ENCODE data around the gene HJV. TPM values are rescaled to one million over a fixed set of nuclear protein-coding genes. Genes with fewer than 3 reads are reported as not detected.

HJV gene
- total and polyA plus RNA-seq, 2 of the 8 experiments (the other 6 are each of a cell fraction or from before 2014, with no cell fraction given), result 0.32 to 0.70 TPM

DNA sequence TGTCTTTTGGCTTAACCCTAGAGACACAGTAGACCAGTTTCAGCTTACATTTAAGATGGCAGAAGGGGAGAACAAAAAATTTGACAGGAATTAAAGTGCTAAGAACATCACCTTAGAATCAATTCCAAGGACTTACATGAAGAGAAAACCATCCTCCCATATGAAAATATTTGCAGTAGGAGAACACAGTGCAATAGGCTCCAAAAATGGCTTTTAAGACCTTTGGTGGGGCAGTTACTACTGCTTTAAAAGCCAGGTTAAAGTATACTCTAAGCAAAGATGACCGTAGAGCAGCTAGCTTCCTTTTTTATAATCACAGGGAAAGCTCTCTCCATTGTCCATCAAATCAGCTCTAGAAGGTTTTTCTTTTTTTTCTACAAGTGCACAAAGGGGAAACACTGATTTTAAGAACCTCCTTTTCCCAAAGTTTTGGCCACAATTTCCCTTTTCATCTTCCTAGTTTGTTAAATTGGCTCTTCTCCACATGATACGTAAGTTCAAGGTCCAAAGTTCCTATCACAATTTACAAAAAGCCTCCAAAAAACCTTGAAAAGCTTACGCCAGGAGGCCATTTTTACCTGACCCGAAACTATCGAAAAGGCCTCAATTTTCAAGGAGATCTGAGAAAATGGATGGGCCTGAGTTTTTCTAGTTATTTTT is 28.4 kb downstream of the HJV start:
- H2BK5ac ChIP-seq (ENCODE audit: low read depth, low read length), result no peak overlapping the region
- H2BK15ac ChIP-seq (ENCODE audit: low read length), result no peak overlapping the region
- no peak overlapping the region for H3K18ac ChIP-seq (ENCODE audit: extremely low read depth, low read length)
- H3K23me2 ChIP-seq (ENCODE audit: low read depth, low read length), result peaks cover 9% of the 10 kb centered on the region
- no peak overlapping the region for H2BK20ac ChIP-seq (ENCODE audit: low read length)
- ChIA-PET POLR2A (ENCODE audit: partially characterized antibody) (interaction anchor here (0.8 to 13.4 kb wide), 10 partner anchors 10 to 136 kb away, joined by 3 to 218 read pairs (median 6); partner anchors contain the start of genes HJV and RBM8A), CTCF (ENCODE audit: partially characterized antibody) (interaction anchor here (0.9 to 12.6 kb wide), 5 partner anchors 11 to 16 kb away, joined by 3 to 93 read pairs (median 3); no protein-coding TSS in a partner anchor)
- no peak overlapping the region for H2BK120ac ChIP-seq (replicated peaks; ENCODE audit: low read depth, low read length)
- H3K4ac ChIP-seq (replicated peaks; ENCODE audit: insufficient read length, low read depth, low read length), result no peak overlapping the region
- peak overlapping the region in 1 of 2 experiments; percentile 96; a peak in 2 of 4 replicates for H3K4me2 ChIP-seq (ENCODE audit: insufficient read depth in 1 of 2, low read depth in 2 of 2, low read length in 2 of 2)
- no peak overlapping the region for H3K9ac ChIP-seq (replicated peaks in 1 of 4; ENCODE audit: extremely low read depth in 1 of 4, low read depth in 3 of 4, low read length in 3 of 4)
- H3K14ac ChIP-seq (ENCODE audit: insufficient read length), result no peak overlapping the region
- H3K56ac ChIP-seq (replicated peaks; ENCODE audit: insufficient read length, low read depth, low read length), result no peak overlapping the region
- 92% methylated on average over 5 of the region's 5 CpGs; no CpG with 5 or more reads in 1 of the 2 experiments for WGBS, 2 experiments (ENCODE audit: extremely low coverage in 1 of 2, insufficient coverage in 1 of 2, insufficient read length in 1 of 2, insufficient replicate concordance in 2 of 2, low coverage in 1 of 2, low lambda C conversion rate in 2 of 2, missing lambda C conversion rate in 1 of 2)
- H3K4me1 ChIP-seq (replicated peaks in 1 of 4; ENCODE audit: control insufficient read depth in 3 of 4, insufficient read depth in 4 of 4, low read length in 3 of 4), result peaks cover 2 to 8% (median 5%) of the 10 kb centered on the region in 4 experiments; a peak in 4 of 7 replicates
- no peak overlapping the region for H2AK5ac ChIP-seq (ENCODE audit: low read depth, low read length)
- H3K79me2 ChIP-seq (ENCODE audit: control insufficient read depth in 1 of 2, insufficient read depth in 2 of 2, low read length in 2 of 2), result peaks cover 4 to 27% of the 10 kb centered on the region in 2 experiments; a peak in 3 of 4 replicates
- no peak overlapping the region for H3K23ac ChIP-seq (ENCODE audit: insufficient read length)
- no peak overlapping the region for H4K5ac ChIP-seq (ENCODE audit: insufficient read length, low read depth, low read length)
- H2AFZ ChIP-seq (ENCODE audit: low read length), result no peak overlapping the region
- DNase-seq (ENCODE audit: low read depth in 1 of 2, low spot score in 2 of 2) (no peak), FAIRE-seq (no peak)
- H3K27ac ChIP-seq (ENCODE audit: low read depth, low read length), result no peak overlapping the region
- H3K9me3 ChIP-seq (ENCODE audit: insufficient read depth in 2 of 2, low read depth in 1 of 2, low read length in 1 of 2), result no peaks in the 10 kb centered on the region
- no peak overlapping the region for H2BK12ac ChIP-seq (ENCODE audit: low read depth, low read length)
- peak overlapping the region in 2 of 4 experiments; percentile 90 to 96; a peak in 3 of 8 replicates for H3K4me3 ChIP-seq (ENCODE audit: extremely low read depth in 1 of 4, insufficient read depth in 2 of 4, low read depth in 3 of 4, low read length in 4 of 4)
- no peak overlapping the region for H4K91ac ChIP-seq (replicated peaks; ENCODE audit: insufficient read length, low read length)
- H4K8ac ChIP-seq (ENCODE audit: extremely low read depth, insufficient read depth, low read length), result no peak overlapping the region; the same call in 1 of the 2 replicates
- no peaks in the 10 kb centered on the region for H3K27me3 ChIP-seq (replicated peaks in 1 of 4; ENCODE audit: control insufficient read depth in 3 of 4, extremely low read depth in 1 of 4, insufficient read depth in 3 of 4, low read length in 3 of 4)
- peaks cover 0 to 2% of the 10 kb centered on the region in 2 experiments for H4K20me1 ChIP-seq (replicated peaks in 1 of 2; ENCODE audit: control insufficient read depth in 1 of 2, insufficient read depth in 2 of 2, low read length in 2 of 2)
- H3K79me1 ChIP-seq (ENCODE audit: low read depth, low read length), result peaks cover 6% of the 10 kb centered on the region; the same call in 1 of the 2 replicates
- peaks cover 17 to 35% (median 25%) of the 10 kb centered on the region in 4 experiments for H3K36me3 ChIP-seq (ENCODE audit: control insufficient read depth in 2 of 4, insufficient read depth in 4 of 4, low read length in 3 of 4)
- TF ChIP-seq SIN3A (conservative IDR thresholded peaks at IDR 0.05 in 1 of 2, IDR thresholded peaks at IDR 0.05 in 1 of 2; ENCODE audit: low read depth in 1 of 2, low read length in 2 of 2) (no peak), MAFK (IDR thresholded peaks at IDR 0.05; ENCODE audit: low read depth, low read length) (no peak), ASH2L (IDR thresholded peaks at IDR 0.05; ENCODE audit: low read length) (no peak), SRF (IDR thresholded peaks at IDR 0.05; ENCODE audit: low read depth, low read length) (no peak), RXRA (IDR thresholded peaks at IDR 0.05; ENCODE audit: insufficient read depth, low read depth, low read length) (no peak), BACH1 (IDR thresholded peaks at IDR 0.05; ENCODE audit: low read length) (no peak), CTBP2 (IDR thresholded peaks at IDR 0.05; ENCODE audit: borderline replicate concordance, insufficient read depth, insufficient read length, low read length) (no peak), TBP (IDR thresholded peaks at IDR 0.05; ENCODE audit: low read depth, low read length) (no peak), TAF1 (IDR thresholded peaks at IDR 0.05; ENCODE audit: low read depth, low read length) (no peak), SP4 (IDR thresholded peaks at IDR 0.05; ENCODE audit: low read length) (no peak), NRF1 (IDR thresholded peaks at IDR 0.05; ENCODE audit: low read depth, low read length) (no peak)
- TF ChIP-seq, protein P1, sequence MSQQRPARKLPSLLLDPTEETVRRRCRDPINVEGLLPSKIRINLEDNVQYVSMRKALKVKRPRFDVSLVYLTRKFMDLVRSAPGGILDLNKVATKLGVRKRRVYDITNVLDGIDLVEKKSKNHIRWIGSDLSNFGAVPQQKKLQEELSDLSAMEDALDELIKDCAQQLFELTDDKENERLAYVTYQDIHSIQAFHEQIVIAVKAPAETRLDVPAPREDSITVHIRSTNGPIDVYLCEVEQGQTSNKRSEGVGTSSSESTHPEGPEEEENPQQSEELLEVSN (IDR thresholded peaks at IDR 0.05), result no peak
